HG03097 (cell line): ENCODE measurements around the gene ATP1A1.

ENCODE experiments used
- ATAC-seq: cut with Tn5 transposase; IDR thresholded peaks from one replicate; pipeline ENCODE4 v1.9.1; 2021; ENCODE audit not compliant: unreplicated experiment, low FRiP score

Gene ATP1A1

GRCh38 chr1:116372651-116373430, at the start of gene ATP1A1:
ATP1A1 (plus strand) TSS chr1:116373244; CDS start chr1:116373512, 268 bp downstream.
- peak; percentile 68 for ATAC-seq

DNA sequence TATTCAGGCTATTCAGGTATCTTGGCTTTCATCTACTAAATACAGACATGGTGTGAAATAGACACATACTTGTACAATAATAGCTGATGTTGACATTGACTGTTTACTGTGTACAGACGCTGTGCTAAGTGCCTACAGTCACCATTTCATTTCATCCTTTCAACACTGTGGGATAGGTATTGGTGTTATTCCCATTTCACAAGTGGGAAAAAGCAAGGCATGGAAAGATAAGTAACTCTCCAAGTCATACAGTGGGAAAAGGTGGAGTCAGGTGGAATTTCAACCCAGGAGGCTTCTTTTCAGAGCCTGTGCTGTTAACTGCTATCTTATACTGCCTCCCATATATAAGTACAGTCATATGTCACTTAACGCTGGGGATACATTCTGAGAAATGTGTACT, 49.6 kb upstream of the ATP1A1 start:
- ATAC-seq: no peak

GRCh38 chr1:116324411-116324810, 48.6 kb upstream of the ATP1A1 start:
- ATAC-seq: no peak

- ATAC-seq: no peak
These were observed 47.9 kb upstream of the ATP1A1 start for GRCh38 chr1:116325104-116325503.

DNA sequence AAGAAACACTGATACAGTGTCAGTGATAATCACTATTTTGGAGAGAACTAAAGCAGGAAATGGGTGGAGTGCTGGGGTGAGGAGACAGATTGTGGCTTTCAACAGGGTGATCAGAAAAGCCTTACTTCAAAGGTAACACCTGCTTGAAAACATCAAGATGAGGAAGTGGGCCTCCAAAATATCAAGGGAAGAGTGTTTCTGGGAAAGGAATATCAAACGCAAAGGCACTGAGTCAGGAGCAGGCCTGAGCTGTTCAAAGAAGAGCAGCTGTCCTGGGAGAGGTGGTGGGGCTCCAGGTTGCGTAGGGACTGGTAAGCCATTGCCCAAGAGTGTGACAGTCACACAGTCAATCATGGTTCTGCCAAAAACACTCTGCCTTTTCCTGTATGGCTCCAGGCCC, 47.1 kb upstream of the ATP1A1 start:
- ATAC-seq: no peak

GRCh38 chr1:116326486-116326885, 46.6 kb upstream of the ATP1A1 start:
- ATAC-seq: no peak

DNA sequence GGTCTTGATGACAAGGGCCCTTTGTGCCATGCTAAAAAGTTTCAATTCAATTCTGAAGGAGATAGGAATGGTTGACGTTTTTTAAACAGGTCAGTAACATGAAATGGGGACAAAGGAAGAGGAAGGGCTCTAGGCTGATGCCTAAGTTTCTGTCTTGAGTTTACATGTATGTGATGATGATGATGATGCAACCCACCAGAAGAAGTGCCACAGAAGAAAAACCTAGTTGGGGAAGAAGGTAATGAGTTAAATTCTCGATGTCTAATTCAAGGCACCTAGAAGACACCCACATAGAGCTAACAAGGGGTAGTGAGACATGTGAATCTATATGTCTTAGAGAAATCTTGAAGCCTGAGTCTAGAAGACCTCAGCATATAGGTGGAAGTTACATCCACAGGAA, 44.4 kb upstream of the ATP1A1 start:
- ATAC-seq: no peak

DNA sequence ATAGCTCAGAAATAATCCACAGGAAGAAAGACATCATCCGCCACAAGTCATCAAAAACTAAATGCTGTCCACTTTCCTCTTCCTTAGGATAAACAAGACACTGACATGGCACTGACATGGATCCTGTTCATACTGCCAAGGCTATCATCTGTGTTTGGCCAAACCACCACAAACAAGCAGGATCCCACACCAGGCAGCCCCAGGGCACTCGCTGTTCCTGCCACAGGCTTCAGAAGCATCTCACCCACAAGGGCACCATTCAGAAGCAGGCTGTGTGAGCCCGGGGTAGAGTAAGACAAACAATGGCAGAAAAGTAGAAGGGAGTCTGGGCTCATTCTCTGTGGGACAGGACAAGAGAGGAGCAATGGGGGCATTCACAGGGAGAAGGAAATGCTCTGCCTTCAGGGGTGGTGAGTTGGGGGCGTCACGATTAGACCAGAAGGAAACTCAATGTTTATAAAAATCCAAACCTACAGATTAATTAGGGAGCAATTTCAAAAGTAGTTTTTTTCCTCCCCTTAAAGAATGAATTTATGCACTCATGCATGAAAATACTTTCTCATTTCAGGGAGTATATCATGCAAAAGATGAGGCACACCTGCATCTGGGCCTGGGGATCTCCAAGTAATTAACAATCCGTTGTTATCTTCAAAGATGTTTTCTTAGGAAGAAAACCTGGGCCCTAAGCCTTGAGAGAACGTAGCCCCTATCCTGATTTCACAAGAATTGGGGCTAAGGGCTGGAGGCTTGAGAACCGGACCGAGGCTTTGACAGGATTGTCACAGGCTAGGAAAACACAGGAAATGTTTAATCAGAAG, 43.3 kb upstream of the ATP1A1 start:
- no peak for ATAC-seq

DNA sequence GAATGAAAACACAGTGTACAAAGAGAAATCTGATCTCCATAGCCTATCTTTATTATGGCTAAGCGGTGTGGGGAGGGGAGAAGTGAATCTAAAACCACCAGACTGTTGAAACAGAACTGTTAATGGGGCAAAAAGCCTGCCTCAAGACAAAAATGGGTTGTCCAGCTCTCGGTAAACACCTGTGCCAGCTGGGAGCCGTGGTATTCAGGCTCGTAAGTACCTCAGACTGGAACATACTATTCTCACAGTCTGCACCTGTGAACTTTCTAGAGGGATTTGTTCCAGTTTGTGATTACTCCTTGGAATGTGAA, 42.7 kb upstream of the ATP1A1 start:
- no peak for ATAC-seq

DNA sequence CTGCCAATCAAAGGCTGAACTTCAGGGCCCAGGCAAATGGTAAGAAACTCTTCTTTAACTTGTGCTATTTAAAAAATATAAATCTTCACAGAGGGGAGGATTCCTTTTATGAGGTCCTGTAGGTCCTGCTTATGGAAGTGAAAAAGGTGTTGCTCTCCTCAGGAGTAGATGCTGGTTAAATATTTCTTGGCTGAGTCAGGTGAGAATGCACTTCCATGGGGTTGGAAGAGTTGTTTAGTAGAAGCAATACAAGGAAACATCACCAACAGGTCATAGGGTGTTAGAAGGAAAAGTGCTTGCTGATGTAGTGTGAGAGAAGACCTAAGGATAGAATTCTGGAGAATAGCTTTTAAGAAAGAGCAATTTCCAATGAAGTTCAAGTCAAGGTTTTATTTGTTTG, 42.2 kb upstream of the ATP1A1 start:
- ATAC-seq: no peak

- ATAC-seq: no peak
These were observed 41.5 kb upstream of the ATP1A1 start for GRCh38 chr1:116331523-116331922.

- ATAC-seq: no peak
These were observed 40.6 kb upstream of the ATP1A1 start for GRCh38 chr1:116332451-116332850.

GRCh38 chr1:116333171-116334014, 39.7 kb upstream of the ATP1A1 start:
- no peak for ATAC-seq

- no peak for ATAC-seq
These were observed 39.0 kb upstream of the ATP1A1 start for GRCh38 chr1:116334015-116334547.

- ATAC-seq: no peak
These were observed 38.0 kb upstream of the ATP1A1 start for GRCh38 chr1:116334868-116335635.

- no peak for ATAC-seq
These were observed 37.0 kb upstream of the ATP1A1 start for GRCh38 chr1:116335850-116336624.

- no peak for ATAC-seq
These were observed 35.6 kb upstream of the ATP1A1 start for GRCh38 chr1:116337398-116337797.

DNA sequence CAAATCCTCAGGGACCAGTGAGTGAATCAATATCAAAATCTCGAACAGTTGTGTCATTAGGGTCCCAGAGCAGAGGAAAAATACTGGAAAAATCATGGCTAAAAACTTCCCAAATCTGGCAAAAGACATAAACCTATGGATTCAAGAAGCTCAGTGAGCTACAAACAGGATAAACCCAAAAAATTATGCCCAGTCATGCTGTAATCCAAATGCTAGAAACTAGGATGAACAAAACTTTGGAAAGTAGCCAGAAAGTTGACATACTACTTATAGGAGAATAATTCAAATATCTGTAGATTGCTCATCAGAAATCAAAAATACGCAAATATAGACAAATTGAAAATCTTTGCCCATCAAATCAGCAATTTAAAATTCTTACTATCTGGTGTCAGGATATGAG, 34.6 kb upstream of the ATP1A1 start:
- no peak for ATAC-seq

DNA sequence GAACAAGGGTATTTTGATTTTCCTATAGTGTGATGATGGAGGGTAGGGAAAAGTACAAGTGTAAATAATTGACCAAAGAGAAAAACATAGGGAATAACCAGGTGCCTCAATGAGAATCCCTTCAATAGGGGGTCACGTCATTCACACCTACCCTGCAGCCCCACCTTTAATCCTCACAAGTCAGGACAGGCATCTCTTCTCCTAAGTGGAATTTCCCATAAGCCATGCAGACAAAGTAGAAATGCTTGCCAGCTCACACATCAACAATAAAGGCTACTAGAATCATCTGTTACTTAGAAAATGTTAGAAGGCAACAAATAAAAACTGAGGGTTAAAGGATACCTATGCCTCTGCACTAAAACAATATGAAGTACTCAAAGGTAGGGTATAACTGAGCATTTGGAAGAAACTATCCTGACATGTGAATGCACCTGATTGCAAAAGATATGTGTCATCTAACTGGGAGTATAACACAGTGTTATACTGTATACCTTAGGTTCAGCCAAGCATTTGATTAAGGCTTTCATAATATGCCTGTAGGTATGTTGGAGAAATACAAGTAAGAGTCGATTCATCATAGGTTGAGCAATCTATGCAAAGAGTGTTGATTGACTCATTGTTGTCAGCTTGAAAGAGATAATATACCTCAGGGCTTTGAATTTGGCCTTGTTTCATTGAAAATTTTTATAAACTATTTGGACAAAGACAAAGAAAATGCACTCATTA, 32.4 kb upstream of the ATP1A1 start:
- ATAC-seq: no peak
